Activated naive CD8-positive, alpha-beta T cell (primary cell): ENCODE measurements around the gene NEUROG1.

Experiments
- H3K27ac Mint-ChIP-seq: one replicate; pipeline ENCODE4 v1.8.0; 2021; ENCODE audit warnings: mixed read lengths
- H3K27me3 Mint-ChIP-seq: one replicate; pipeline ENCODE4 v1.8.0; 2021; ENCODE audit warnings: mixed read lengths
- H3K36me3 Mint-ChIP-seq: one replicate; pipeline ENCODE4 v1.8.0; 2021; ENCODE audit warnings: mixed read lengths
- H3K4me1 Mint-ChIP-seq: one replicate; pipeline ENCODE4 v1.8.0; 2021; ENCODE audit warnings: low read depth, mixed read lengths
- H3K4me3 Mint-ChIP-seq: one replicate; pipeline ENCODE4 v1.8.0; 2021; ENCODE audit warnings: mild to moderate bottlenecking, mixed read lengths
- H3K9me3 Mint-ChIP-seq: one replicate; pipeline ENCODE4 v1.8.0; 2021; ENCODE audit warnings: low read depth, mixed read lengths

Gene NEUROG1

DNA sequence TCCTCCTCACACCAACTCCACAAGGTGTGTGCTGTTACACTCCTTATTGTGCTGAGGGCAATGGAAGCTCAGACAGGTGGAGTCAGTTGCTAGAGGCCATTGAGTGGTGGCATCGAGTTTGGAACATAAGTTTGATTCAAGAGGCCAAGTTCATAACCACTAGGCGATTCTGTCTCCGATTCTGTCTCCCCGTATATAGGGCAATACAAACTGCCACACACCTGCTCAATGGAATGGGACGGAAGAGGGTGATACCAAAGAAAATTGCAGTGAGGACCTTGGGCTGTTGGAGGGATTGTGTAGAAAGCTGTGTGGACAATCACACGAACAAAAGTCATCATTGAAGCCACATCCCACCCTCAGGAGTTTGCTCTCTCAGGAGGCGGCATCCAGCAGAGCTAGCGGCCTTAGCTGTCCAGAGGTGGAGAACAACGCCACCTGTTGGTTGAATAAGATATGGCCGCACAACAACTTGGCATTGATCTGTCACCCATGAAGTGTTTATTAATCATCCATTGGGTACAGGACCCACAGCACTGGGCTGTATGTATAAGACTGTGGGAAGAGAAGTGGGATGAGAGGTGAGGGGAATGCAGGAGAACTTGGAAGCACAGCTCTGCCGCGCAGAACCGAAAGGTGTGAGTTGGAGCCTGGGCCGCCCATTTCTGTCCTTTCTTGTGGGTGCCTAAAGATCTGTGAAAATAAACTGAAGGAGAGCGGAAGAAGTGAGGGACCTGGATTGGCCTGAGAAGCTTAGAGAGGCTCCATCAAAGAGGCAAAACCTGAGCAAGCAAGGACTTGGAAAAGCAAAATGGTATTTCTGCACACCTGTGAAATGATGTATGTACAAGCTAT lies 16.1 kb upstream of the NEUROG1 start:
- H3K36me3 Mint-ChIP-seq = no peaks in the 10 kb centered on the region
- H3K27me3 Mint-ChIP-seq = peaks cover 30% of the 10 kb centered on the region
- no peak overlapping the region for H3K27ac Mint-ChIP-seq
- H3K4me1 Mint-ChIP-seq = peaks cover 2% of the 10 kb centered on the region
- H3K4me3 Mint-ChIP-seq = no peak overlapping the region
- H3K9me3 Mint-ChIP-seq = no peaks in the 10 kb centered on the region

- Mint-ChIP-seq H3K27ac (no peak overlapping the region), H3K4me3 (no peak overlapping the region), H3K9me3 (no peaks in the 10 kb centered on the region), H3K4me1 (peaks cover 2% of the 10 kb centered on the region), H3K27me3 (peaks cover 37% of the 10 kb centered on the region), H3K36me3 (no peaks in the 10 kb centered on the region)
These were observed 13.6 kb upstream of the NEUROG1 start for GRCh38 chr5:135549413-135549812.

GRCh38 chr5:135547590-135548254 lies 12.0 kb upstream of the NEUROG1 start:
- no peaks in the 10 kb centered on the region for H3K9me3 Mint-ChIP-seq
- no peaks in the 10 kb centered on the region for H3K36me3 Mint-ChIP-seq
- no peak overlapping the region for H3K27ac Mint-ChIP-seq
- no peak overlapping the region for H3K4me3 Mint-ChIP-seq
- peaks cover 11% of the 10 kb centered on the region for H3K4me1 Mint-ChIP-seq
- peaks cover 45% of the 10 kb centered on the region for H3K27me3 Mint-ChIP-seq

DNA sequence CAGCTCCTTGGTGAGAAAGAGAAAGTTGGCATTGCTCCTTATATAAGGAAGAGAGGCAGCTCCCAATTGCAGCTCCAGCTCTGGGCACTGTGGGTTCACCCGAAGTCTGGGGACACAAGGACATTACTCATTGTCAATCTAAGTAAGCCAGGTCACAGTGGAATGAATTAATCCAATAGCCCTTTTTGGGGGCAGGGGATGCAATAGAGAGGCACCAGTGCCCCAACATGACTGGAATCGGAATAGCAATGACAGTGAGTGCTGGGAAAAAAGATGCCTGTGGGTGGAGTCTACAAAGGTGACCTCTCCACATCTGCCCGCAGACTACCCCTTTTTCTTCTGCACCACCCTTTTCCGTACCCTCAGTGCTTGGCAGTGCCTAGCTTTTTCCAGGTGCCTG lies 11.1 kb upstream of the NEUROG1 start:
- H3K27ac Mint-ChIP-seq = no peak overlapping the region
- H3K9me3 Mint-ChIP-seq = no peaks in the 10 kb centered on the region
- H3K4me1 Mint-ChIP-seq = peaks cover 11% of the 10 kb centered on the region
- peaks cover 44% of the 10 kb centered on the region for H3K27me3 Mint-ChIP-seq
- no peak overlapping the region for H3K4me3 Mint-ChIP-seq
- H3K36me3 Mint-ChIP-seq = no peaks in the 10 kb centered on the region

DNA sequence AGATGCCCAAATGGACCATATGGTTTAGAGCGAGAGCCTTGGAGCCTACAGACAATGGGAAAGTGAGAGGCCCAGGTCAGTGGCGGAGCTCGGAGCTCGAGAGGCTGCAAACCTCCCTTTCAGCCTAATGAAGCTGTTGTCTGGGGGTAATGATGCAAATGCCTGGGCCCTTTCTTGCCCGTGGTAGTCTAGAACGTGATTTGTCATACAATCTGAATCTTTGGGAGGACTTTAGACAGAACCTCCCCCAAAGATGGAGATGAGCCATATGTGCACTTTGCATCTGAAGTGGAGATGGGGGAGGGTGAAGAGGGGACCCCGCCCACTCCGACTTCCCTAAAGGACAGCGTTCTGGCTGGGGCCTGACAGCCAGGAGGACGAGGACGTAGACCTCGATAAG lies 10.3 kb upstream of the NEUROG1 start:
- no peaks in the 10 kb centered on the region for H3K36me3 Mint-ChIP-seq
- no peaks in the 10 kb centered on the region for H3K9me3 Mint-ChIP-seq
- peaks cover 9% of the 10 kb centered on the region for H3K4me1 Mint-ChIP-seq
- H3K27me3 Mint-ChIP-seq = peaks cover 46% of the 10 kb centered on the region
- H3K27ac Mint-ChIP-seq = no peak overlapping the region
- H3K4me3 Mint-ChIP-seq = no peak overlapping the region

DNA sequence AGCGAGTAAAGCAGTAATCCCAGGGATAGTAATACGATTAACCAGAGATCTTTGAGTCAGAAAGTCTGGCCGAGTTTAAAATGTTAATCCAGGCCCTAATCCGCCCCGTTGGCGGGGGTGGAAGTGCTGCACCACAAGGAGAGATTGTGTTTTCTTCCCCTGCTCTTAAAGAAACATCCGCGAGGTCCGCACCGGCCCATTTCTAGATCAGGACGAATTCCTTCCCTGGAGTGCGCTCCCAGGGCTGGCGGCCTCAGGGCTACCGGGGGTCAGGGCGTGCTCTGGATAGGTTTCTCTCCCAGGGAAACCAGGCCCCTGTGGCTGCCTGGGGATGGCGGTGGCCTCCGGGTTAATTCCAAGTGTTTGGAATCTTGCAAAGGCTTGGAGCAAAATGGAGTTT lies 9.3 kb upstream of the NEUROG1 start:
- no peaks in the 10 kb centered on the region for H3K36me3 Mint-ChIP-seq
- peak overlapping the region; percentile 84 for H3K4me3 Mint-ChIP-seq
- peaks cover 9% of the 10 kb centered on the region for H3K4me1 Mint-ChIP-seq
- H3K27me3 Mint-ChIP-seq = peaks cover 49% of the 10 kb centered on the region
- H3K9me3 Mint-ChIP-seq = no peaks in the 10 kb centered on the region
- no peak overlapping the region for H3K27ac Mint-ChIP-seq

DNA sequence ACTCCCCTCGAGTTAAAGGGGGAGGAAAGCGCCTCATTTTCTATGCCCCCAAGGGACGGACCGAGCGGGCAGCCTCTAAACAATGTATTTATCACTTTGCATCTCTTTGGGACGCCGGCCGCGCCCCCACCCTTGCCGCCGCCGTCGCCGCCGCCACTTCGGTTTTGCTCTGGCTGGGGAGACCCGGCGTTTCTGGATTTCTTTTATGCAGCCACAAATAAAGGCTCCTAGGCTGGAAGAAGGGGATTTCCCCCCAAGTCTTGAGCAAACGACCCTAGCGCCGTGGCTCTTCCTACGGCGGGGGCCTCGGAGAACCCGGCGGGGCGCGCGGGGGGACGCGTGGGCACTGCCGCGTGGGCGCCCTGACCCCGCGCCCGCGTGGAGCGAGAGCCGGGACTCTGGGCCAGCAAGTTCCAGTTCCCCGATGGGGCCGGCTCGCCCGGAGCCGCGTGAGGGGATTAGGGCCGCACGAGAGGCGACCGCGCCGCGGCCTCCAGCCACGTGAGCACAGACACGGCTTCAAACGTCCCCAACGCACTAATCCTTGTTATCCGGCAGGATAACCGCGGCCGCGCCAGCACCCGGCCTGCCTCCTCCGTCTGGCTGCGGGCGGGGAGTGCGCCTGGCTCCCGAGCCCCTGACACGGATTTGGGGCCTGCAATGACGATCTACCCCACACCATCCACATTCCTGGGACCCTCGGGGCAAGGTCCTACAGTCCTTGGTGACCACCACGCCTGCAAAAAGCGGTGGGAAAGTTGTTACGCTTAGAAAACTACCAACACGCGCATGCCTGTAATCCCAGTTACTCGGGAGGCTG lies 7.9 kb upstream of the NEUROG1 start:
- peak overlapping the region; percentile 84 for H3K4me3 Mint-ChIP-seq
- H3K27me3 Mint-ChIP-seq = peaks cover 51% of the 10 kb centered on the region
- H3K36me3 Mint-ChIP-seq = no peaks in the 10 kb centered on the region
- peaks cover 9% of the 10 kb centered on the region for H3K4me1 Mint-ChIP-seq
- H3K27ac Mint-ChIP-seq = no peak overlapping the region
- H3K9me3 Mint-ChIP-seq = no peaks in the 10 kb centered on the region

DNA sequence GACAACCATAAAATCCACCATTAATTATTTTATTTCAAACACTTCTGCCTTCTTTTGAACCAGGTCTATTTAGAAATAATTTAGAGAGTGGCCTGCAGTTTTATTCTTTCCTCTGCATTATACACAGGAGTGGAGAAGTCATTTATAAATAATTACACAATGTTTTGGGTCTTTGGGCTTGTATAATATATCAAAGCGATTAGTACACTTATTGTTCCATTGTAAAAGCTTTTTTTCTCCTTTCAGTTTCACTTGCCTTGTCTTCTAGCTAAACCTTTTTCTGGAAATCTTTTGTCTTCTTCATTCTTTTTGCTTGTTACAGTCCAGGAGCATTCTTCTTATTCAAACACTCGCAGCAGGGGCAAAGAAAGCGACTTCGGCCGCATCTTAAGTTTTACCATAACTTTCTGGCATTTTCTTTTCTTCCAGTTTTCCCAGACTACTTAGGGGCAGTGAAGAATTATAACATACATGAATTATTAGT lies 7.3 kb upstream of the NEUROG1 start:
- peaks cover 9% of the 10 kb centered on the region for H3K4me1 Mint-ChIP-seq
- peak overlapping the region; percentile 67 for H3K4me3 Mint-ChIP-seq
- no peak overlapping the region for H3K27ac Mint-ChIP-seq
- peaks cover 54% of the 10 kb centered on the region for H3K27me3 Mint-ChIP-seq
- H3K9me3 Mint-ChIP-seq = no peaks in the 10 kb centered on the region
- H3K36me3 Mint-ChIP-seq = no peaks in the 10 kb centered on the region

GRCh38 chr5:135541807-135542502 lies 6.2 kb upstream of the NEUROG1 start:
- Mint-ChIP-seq H3K36me3 (no peaks in the 10 kb centered on the region), H3K9me3 (no peaks in the 10 kb centered on the region), H3K4me1 (peaks cover 9% of the 10 kb centered on the region), H3K27me3 (peaks cover 55% of the 10 kb centered on the region), H3K27ac (no peak overlapping the region), H3K4me3 (no peak overlapping the region)

GRCh38 chr5:135539430-135540005 lies 3.8 kb upstream of the NEUROG1 start:
- no peaks in the 10 kb centered on the region for H3K36me3 Mint-ChIP-seq
- H3K27ac Mint-ChIP-seq = no peak overlapping the region
- no peak overlapping the region for H3K4me3 Mint-ChIP-seq

GRCh38 chr5:135538261-135538660 lies 2.5 kb upstream of the NEUROG1 start:
- no peaks in the 10 kb centered on the region for H3K36me3 Mint-ChIP-seq
- H3K27ac Mint-ChIP-seq = no peak overlapping the region
- H3K4me1 Mint-ChIP-seq = peaks cover 12% of the 10 kb centered on the region
- peaks cover 51% of the 10 kb centered on the region for H3K27me3 Mint-ChIP-seq
- H3K4me3 Mint-ChIP-seq = no peak overlapping the region
- H3K9me3 Mint-ChIP-seq = no peaks in the 10 kb centered on the region

More at GRCh38 chr5:135539430-135540005, 3.8 kb upstream of the NEUROG1 start:
- H3K27me3 Mint-ChIP-seq = peaks cover 48% of the 10 kb centered on the region
- peaks cover 17% of the 10 kb centered on the region for H3K4me1 Mint-ChIP-seq
- no peaks in the 10 kb centered on the region for H3K9me3 Mint-ChIP-seq

DNA sequence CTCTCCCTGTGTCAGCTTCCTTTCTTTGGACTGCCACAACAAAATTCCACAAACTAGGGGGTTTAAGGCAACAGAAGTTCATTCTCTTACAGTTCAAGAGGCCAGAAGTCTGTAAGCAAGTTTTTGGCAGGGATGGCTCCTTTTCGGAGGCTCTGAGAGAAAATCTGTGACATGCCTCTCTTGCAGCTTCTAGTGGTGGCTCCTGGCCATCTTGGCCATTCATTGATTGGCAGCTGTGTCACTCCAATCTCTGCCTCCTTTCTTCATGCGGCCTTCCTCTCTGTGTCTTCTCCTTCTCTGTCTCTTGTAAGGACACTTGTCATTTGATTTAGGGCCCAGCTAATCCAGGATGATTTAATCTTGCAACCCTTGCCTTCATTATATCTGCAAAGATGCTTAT lies 2.0 kb upstream of the NEUROG1 start:
- H3K4me1 Mint-ChIP-seq = peaks cover 8% of the 10 kb centered on the region
- no peak overlapping the region for H3K4me3 Mint-ChIP-seq
- no peak overlapping the region for H3K27ac Mint-ChIP-seq

GRCh38 chr5:135537271-135537670 lies 1.5 kb upstream of the NEUROG1 start:
- Mint-ChIP-seq H3K9me3 (no peaks in the 10 kb centered on the region), H3K36me3 (no peaks in the 10 kb centered on the region), H3K4me1 (peaks cover 8% of the 10 kb centered on the region), H3K27me3 (peaks cover 49% of the 10 kb centered on the region), H3K27ac (no peak overlapping the region), H3K4me3 (no peak overlapping the region)

More for the DNA sequence above, 2.0 kb upstream of the NEUROG1 start:
- no peaks in the 10 kb centered on the region for H3K36me3 Mint-ChIP-seq
- no peaks in the 10 kb centered on the region for H3K9me3 Mint-ChIP-seq
- peaks cover 49% of the 10 kb centered on the region for H3K27me3 Mint-ChIP-seq

GRCh38 chr5:135535420-135535819 lies 344 bp downstream of the NEUROG1 start:
- Mint-ChIP-seq H3K9me3 (no peaks in the 10 kb centered on the region), H3K4me3 (no peak overlapping the region), H3K36me3 (no peaks in the 10 kb centered on the region), H3K27ac (no peak overlapping the region), H3K27me3 (peaks cover 51% of the 10 kb centered on the region), H3K4me1 (peaks cover 8% of the 10 kb centered on the region)
